Measurements from ENCODE around the gene CCDC106.

The CCDC106 gene

GRCh38 chr19:55649268-55650125 is 1.5 kb downstream of the CCDC106 start:
- in situ Hi-C loops (cut with HindIII; ENCODE audit: low sequenced_read_pairs), result no loop called here

GRCh38 chr19:55650126-55650557 is 2.1 kb downstream of the CCDC106 start:
- in situ Hi-C loops (cut with HindIII; ENCODE audit: low sequenced_read_pairs), result no loop called here

- in situ Hi-C loops (cut with HindIII; ENCODE audit: low sequenced_read_pairs), result no loop called here
Observed at GRCh38 chr19:55650602-55651230, 2.7 kb downstream of the CCDC106 start.

GRCh38 chr19:55651236-55651635 is 3.2 kb downstream of the CCDC106 start:
- in situ Hi-C loops (cut with HindIII; ENCODE audit: low sequenced_read_pairs), result no loop called here

GRCh38 chr19:55652311-55653128 is 4.5 kb downstream of the CCDC106 start:
- in situ Hi-C loops (cut with HindIII; ENCODE audit: low sequenced_read_pairs), result no loop called here

GRCh38 chr19:55653651-55654322 is 5.8 kb downstream of the CCDC106 start:
- in situ Hi-C loops (cut with HindIII; ENCODE audit: low sequenced_read_pairs), result no loop called here

GRCh38 chr19:55654323-55654867 is 6.4 kb downstream of the CCDC106 start:
- in situ Hi-C loops (cut with HindIII; ENCODE audit: low sequenced_read_pairs), result no loop called here

GRCh38 chr19:55654868-55655647 is 7.0 kb downstream of the CCDC106 start, which contains the start of gene U2AF2:
U2AF2 (plus strand) TSS chr19:55655035; CDS start chr19:55655105, 70 bp downstream.
- in situ Hi-C loops (cut with HindIII; ENCODE audit: low sequenced_read_pairs), result no loop called here

GRCh38 chr19:55655648-55656040 is 7.6 kb downstream of the CCDC106 start:
- in situ Hi-C loops (cut with HindIII; ENCODE audit: low sequenced_read_pairs), result no loop called here

GRCh38 chr19:55656552-55656951 is 8.5 kb downstream of the CCDC106 start:
- in situ Hi-C loops (cut with HindIII; ENCODE audit: low sequenced_read_pairs), result no loop called here

GRCh38 chr19:55656988-55657747 is 9.2 kb downstream of the CCDC106 start:
- in situ Hi-C loops (cut with HindIII; ENCODE audit: low sequenced_read_pairs), result no loop called here

- in situ Hi-C loops (cut with HindIII; ENCODE audit: low sequenced_read_pairs), result no loop called here
Observed at GRCh38 chr19:55658846-55659459, 10.9 kb downstream of the CCDC106 start.

- in situ Hi-C loops (cut with HindIII; ENCODE audit: low sequenced_read_pairs), result no loop called here
Observed at GRCh38 chr19:55659822-55660221, 11.8 kb downstream of the CCDC106 start.

- in situ Hi-C loops (cut with HindIII; ENCODE audit: low sequenced_read_pairs), result no loop called here
Observed at GRCh38 chr19:55660404-55660803, 12.4 kb downstream of the CCDC106 start.

GRCh38 chr19:55660991-55661390 is 13.0 kb downstream of the CCDC106 start:
- in situ Hi-C loops (cut with HindIII; ENCODE audit: low sequenced_read_pairs), result no loop called here

GRCh38 chr19:55661826-55662225 is 13.8 kb downstream of the CCDC106 start:
- in situ Hi-C loops (cut with HindIII; ENCODE audit: low sequenced_read_pairs), result no loop called here

GRCh38 chr19:55663846-55664536 is 16.0 kb downstream of the CCDC106 start:
- in situ Hi-C loops (cut with HindIII; ENCODE audit: low sequenced_read_pairs), result no loop called here

All from DLD1 (cell line).